Hematopoietic multipotent progenitor cell treated with erythropoietin and hydrocortisone succinate and interleukin-3 and kit ligand, for 4 days (in vitro differentiated cells): ENCODE results near the gene PGAP1.

Experiments
- DNase-seq: peaks from one replicate; pipeline ENCODE4 v3.0.0-alpha.2; 2015

Gene PGAP1, protein sequence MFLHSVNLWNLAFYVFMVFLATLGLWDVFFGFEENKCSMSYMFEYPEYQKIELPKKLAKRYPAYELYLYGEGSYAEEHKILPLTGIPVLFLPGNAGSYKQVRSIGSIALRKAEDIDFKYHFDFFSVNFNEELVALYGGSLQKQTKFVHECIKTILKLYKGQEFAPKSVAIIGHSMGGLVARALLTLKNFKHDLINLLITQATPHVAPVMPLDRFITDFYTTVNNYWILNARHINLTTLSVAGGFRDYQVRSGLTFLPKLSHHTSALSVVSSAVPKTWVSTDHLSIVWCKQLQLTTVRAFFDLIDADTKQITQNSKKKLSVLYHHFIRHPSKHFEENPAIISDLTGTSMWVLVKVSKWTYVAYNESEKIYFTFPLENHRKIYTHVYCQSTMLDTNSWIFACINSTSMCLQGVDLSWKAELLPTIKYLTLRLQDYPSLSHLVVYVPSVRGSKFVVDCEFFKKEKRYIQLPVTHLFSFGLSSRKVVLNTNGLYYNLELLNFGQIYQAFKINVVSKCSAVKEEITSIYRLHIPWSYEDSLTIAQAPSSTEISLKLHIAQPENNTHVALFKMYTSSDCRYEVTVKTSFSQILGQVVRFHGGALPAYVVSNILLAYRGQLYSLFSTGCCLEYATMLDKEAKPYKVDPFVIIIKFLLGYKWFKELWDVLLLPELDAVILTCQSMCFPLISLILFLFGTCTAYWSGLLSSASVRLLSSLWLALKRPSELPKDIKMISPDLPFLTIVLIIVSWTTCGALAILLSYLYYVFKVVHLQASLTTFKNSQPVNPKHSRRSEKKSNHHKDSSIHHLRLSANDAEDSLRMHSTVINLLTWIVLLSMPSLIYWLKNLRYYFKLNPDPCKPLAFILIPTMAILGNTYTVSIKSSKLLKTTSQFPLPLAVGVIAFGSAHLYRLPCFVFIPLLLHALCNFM

DNA sequence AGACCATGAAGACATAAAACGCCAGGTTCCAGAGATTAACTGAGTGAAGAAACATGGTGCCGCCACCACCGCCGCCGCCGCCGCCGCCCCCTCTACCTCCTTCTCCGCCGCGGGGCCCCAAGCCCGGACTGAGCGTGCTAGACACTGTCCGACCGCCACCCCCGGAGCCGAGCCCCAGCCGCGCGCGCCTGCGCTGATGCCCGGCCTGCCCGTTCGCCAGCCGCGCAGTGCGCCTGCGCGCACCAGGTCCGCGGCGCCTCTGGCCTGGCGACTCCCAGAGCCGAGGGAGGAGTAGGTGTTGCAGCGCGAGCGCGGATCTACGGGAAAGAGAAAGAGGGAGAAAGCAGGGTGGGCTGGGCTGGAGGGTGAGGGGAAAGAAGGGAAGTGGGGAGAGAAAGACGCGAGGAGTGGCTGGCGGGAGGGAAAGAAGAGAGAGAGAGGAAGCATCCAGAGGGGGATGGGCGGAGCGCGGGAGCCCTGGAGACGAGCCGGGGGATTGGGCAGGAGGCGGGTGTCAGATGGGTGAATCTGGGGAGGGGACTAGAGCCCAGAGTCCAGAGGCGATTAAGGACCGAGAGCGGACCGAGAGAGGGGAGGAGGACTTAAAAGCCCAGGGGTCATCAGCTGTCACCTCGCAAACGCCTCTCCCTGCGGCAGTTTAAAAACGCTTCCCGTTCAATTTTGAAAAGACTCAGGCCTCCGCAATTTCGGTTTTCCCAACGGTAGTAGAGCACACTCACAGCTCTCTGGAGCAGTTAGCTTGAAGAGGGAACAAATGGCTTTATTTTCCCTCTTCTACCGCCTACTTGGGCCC, at the start of gene PGAP1:
PGAP1 (minus strand) TSS at position 146 of the 814 bp plus-strand sequence; CDS start at position 55, 91 bp downstream.
- peak; percentile 90 for DNase-seq

DNA sequence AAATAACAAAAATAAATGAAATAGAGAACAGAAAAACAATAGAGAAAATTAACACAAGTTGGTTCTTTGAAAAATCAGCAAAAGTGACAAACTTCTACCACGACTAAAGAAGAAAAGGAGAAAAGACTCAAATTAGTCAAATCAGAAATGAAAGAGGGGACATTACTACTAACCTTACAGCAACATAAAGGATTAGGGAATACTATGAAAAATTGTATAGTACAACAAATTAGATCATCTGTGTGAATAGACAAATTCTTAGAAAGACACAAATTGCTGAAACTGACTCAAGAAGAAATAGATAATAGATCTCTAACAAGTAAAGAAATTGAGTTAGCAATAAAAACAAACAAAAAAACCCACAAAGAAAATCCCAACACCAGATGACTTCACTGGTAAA, 48.5 kb upstream of the PGAP1 start:
- no peak for DNase-seq

DNA sequence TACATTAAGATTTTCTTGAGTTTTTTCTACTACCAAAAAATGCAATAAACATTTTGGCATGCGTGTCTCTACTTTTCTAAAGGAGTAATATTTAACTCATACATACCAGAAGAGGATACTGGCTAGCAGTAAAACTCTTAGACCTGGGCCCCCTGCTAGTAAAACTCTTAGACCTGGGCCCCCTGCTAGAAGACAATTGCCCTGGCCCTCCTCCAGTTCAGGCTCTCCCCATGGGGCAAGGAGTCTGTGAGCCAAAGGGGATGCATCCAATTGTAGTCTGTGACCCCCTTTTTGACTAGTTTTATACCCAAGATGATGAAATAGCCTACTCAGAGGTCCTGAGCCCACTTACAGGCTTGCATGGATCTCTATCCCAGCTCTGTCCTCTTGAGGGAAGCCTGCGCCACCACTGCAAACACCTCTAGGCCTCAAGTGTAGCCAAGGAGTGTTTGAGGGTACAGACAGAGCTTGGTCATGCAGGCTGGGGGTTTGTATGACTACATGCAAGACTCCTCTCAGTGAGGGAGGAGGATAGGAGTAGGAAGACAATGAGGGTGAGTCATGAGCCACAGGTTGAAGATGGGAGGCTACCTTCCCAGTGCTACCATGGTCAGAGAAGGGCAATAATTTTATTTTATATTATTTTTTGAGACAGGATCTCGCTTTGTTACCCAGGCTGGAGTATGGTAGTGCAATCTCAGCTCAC, 45.2 kb upstream of the PGAP1 start:
- DNase-seq = no peak

- no peak for DNase-seq
Observed at GRCh38 chr2:196970099-196970498, 43.6 kb upstream of the PGAP1 start.

- no peak for DNase-seq
Observed at GRCh38 chr2:196968516-196968915, 42.0 kb upstream of the PGAP1 start.

DNA sequence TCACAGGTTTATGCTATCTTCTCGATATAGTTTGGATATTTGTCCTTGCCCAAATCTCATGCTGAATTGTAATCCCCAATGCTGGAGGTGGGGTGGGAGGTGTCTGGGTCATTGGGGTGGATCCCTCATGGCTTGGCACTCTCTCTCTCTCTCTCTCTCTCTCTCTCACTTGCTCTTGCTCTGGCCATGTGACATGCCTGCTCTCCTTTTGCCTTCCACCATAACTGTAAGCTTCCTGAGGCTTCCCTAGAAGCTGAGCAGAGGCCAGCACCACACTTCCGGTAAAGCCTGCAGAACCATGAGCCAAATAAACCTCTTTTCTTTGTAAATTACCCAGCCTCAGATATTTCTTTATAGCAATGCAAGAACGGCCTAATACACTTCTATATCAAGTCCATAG, 41.3 kb upstream of the PGAP1 start:
- DNase-seq = no peak

- DNase-seq = no peak
Observed at GRCh38 chr2:196967116-196967515, 40.6 kb upstream of the PGAP1 start.

- DNase-seq = no peak
Observed at GRCh38 chr2:196966061-196966460, 39.6 kb upstream of the PGAP1 start.

DNA sequence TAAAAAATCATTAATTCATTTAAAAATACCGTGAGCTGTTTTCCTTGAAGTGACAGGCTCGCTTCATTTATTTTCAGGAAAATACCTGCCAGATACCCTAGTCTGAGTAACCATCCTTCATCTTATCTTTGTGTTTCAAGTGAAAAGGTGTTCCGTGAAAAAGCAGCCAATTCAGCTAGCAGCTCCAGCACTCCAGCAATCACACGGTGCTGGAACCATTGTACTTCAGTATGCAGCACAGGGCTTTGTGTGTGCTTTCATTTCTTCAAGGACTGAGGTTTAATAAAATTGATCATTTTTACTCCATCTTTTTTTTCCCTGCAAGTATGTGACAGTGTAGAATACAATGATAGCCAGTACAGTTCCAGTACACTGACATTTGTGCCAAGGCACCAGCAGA, 39.1 kb upstream of the PGAP1 start:
- no peak for DNase-seq

DNA sequence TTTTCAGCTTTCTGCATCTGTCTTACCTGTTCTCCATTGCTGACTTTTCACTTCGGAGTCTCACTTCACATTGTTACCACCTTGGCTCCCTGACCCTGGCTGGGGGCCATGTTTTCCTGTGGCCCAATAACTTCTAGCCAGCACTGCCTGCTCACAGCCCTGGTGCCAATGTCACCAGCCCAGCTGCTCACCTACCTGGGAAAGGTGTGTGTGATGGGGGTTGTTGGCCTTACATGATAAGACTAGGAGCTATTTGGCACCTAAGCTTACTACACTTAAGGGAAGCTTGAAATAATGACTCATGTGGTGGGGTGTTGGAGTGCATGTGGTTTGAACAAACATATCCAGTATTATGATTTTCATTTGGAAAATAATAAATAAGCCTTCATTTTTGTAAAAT, 37.5 kb upstream of the PGAP1 start:
- DNase-seq = no peak

GRCh38 chr2:196963043-196963442, 36.5 kb upstream of the PGAP1 start:
- no peak for DNase-seq

DNA sequence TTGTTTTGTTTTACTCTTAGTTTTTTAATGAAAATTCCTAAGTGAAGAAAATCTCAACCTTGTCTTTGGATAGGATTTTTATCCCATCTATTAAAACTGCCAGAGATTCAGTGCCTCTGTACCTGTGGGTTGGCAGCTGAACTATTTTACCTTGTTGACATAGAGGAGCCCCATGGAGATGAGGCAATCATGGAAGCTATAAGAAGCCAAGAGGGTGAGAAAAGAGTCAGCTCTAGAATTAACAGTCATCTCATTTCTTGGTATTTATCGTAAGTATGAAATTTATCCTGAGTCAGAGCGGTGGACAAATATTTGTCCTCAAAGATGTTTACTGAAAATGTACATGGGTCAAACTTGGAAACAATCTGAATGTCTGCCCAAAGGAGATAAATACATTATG, 35.8 kb upstream of the PGAP1 start:
- no peak for DNase-seq

- no peak for DNase-seq
Observed at GRCh38 chr2:196961889-196962288, 35.4 kb upstream of the PGAP1 start.

GRCh38 chr2:196959734-196960338, 33.3 kb upstream of the PGAP1 start:
- DNase-seq = no peak

GRCh38 chr2:196959281-196959680, 32.8 kb upstream of the PGAP1 start:
- DNase-seq = no peak

DNA sequence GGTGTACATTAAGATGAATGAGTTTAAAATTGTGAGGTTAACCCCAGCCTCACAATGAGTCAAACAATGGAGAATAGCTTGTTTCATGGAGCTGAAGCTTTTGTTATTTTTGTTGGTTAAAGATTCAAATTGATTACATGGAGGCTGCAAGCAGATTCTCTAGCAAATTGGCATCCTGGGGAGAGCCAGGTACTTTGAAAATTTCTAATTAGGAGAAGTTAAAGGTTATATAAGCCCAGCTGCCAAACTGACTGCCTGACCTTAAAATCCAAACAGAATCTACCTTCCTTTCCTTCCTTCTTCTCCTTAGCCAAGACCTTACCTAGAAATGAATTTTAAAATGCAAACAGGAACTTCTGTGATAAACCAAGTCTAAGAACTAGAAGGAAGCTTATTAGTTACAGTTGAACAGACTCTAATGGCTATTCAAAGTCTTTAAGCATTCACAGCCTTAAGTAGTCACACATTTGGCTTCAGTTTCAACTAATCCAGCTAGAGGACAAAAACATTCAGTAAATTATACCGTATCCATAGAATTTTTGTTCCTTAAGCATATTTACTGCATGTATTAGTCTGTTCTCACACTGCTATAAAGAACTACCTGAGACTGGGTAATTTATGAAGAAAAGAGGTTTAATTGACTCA, 31.5 kb upstream of the PGAP1 start:
- DNase-seq = no peak

DNA sequence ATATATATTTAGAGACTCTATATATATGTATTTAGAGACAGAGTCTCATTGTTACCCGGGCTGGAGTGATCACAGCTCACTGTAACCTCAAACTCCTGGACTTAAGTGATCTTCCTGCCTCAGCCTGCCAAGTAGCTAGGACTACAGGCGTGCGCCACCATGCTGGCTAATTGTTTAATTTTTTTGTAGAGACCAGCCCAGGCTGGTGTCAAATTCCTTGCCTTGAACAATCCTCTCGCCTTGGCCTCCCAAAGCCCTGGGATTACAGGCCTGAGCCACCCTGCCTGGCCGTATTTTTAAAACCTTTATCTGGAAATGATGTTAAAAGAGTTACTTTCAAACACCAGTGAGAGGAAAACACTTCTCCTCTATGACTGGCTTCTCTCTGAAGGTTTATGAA, 30.9 kb upstream of the PGAP1 start:
- DNase-seq = no peak

- no peak for DNase-seq
Observed at GRCh38 chr2:196956069-196956468, 29.6 kb upstream of the PGAP1 start.

DNA sequence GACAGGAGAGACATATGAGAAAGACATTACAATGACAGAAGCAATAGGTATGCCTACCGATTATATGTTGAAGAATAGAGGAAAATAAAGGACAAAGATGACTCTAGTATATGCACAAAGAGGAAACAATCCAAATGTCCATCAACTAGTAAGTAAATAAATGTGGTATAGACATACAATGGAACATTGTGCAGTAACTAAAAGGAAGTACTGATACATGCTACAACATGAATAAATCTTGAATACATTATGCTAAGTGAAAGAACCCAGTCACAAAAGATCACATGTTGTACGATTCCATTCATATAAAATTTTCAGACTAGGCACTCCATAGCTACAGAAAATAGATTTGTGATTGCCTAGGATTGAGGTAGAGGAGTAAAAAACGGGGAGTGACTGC, 28.5 kb upstream of the PGAP1 start:
- no peak for DNase-seq

- no peak for DNase-seq
Observed at GRCh38 chr2:196954001-196954400, 27.5 kb upstream of the PGAP1 start.

GRCh38 chr2:196952936-196953335, 26.4 kb upstream of the PGAP1 start:
- DNase-seq = no peak

- DNase-seq = no peak
Observed at GRCh38 chr2:196951973-196952372, 25.5 kb upstream of the PGAP1 start.
